HCT116 (cell line): Measurements from ENCODE around the gene APAF1. TPM values are rescaled to one million over a fixed set of nuclear protein-coding genes. Genes with fewer than 3 reads are reported as not detected.

Source experiments
- ATAC-seq: fragments of 200-7000 bp; cut with Tn5 transposase; 2 replicates; pipeline ENCODE4 v1.9.1; 2020; ENCODE audit warnings: mild to moderate bottlenecking, moderate library complexity
- BruUV-seq: library from RNA; stranded (reverse); fragments of 400-500 nt; replicated peaks from 2 replicates; lab custom pipeline; 2021; lab: Mats Ljungman, UMichigan
- CTCF ChIA-PET: fragments of 300-600 bp; sonication (Branson Sonifier 250); formaldehyde crosslinking; loops from one replicate; lab custom pipeline; 2021; ENCODE audit warnings: antibody characterized with exemption; lab: Charles Lee
- POLR2A ChIA-PET: fragments of 300-600, 350-600 bp; sonication (Branson Sonifier 250); formaldehyde crosslinking; loops from one replicate; lab custom pipeline; 2021; ENCODE audit warnings: antibody characterized with exemption; lab: Charles Lee
- RAD21 ChIA-PET, 2 experiments: fragments of 300-600 bp; sonication (Branson Sonifier 250); formaldehyde crosslinking; loops; one replicate each; lab custom pipeline; 2023; ENCODE audit warnings: low total read pairs in 2 of 2; ENCODE audit not compliant: uncharacterized antibody in 2 of 2, unreplicated experiment in 2 of 2, low non-redundant PET in 1 of 2; lab: Charles Lee
- DNase-seq: peaks from one replicate; pipeline ENCODE4 v3.0.0-alpha.2; 2010; ENCODE audit warnings: low read depth, low spot score
- H2AFZ ChIP-seq: fragments of 200-600 bp; shearing (Covaris generic), sonication (generic); 2 replicates; pipeline ENCODE4 v1.6.1; 2017; ENCODE audit warnings: low read depth, mixed run types, mixed read lengths, antibody characterized with exemption, low read length; ENCODE audit not compliant: poor library complexity, severe bottlenecking
- H3K27ac ChIP-seq: 2 replicates; pipeline ENCODE4 v1.5.1; 2012; ENCODE audit warnings: low read depth, low read length
- H3K27me3 ChIP-seq: fragments of 200-600 bp; sonication (generic); 2 replicates; pipeline ENCODE4 v1.6.1; 2016; ENCODE audit warnings: mixed run types, low read length, mixed read lengths; ENCODE audit not compliant: insufficient read depth
- H3K36me3 ChIP-seq, 2 experiments: fragments of 200-500 bp in 1 of 2; fragments of 200-600 bp in 1 of 2; sonication (Bioruptor generic) in 1 of 2; sonication (generic) in 1 of 2; 2 replicates each; pipeline versions ENCODE4 v1.5.1 to v1.6.1; 2014 to 2016; ENCODE audit warnings: low read length in 2 of 2, inconsistent platforms in 1 of 2, mixed read lengths in 1 of 2, mixed run types in 1 of 2; ENCODE audit not compliant: insufficient read depth in 2 of 2, control insufficient read depth in 1 of 2
- H3K4me1 ChIP-seq, 2 experiments: fragments of 200-600 bp in 1 of 2; sonication (generic) in 1 of 2; 2 replicates each; pipeline versions ENCODE4 v1.5.1 to v1.6.1; 2012 to 2017; ENCODE audit warnings: low read length in 2 of 2, inconsistent platforms in 1 of 2, mild to moderate bottlenecking in 1 of 2, mixed read lengths in 1 of 2, mixed run types in 1 of 2, moderate library complexity in 1 of 2; ENCODE audit not compliant: insufficient read depth in 2 of 2, control insufficient read depth in 1 of 2
- H3K4me2 ChIP-seq: fragments of 200-600 bp; sonication (generic); 2 replicates; pipeline ENCODE4 v1.6.1; 2017; ENCODE audit warnings: mixed run types, low read length, mixed read lengths
- H3K4me3 ChIP-seq, 2 experiments: fragments of 200-600 bp in 1 of 2; sonication (generic) in 1 of 2; replicated peaks in 1 of 2; 2 replicates each; pipeline ENCODE4 v1.5.1; 2011 to 2016; ENCODE audit warnings: low read length in 2 of 2, control low read depth in 1 of 2, low read depth in 1 of 2, mild to moderate bottlenecking in 1 of 2, mixed read lengths in 1 of 2, mixed run types in 1 of 2
- H3K79me2 ChIP-seq: fragments of 200-600 bp; sonication (generic); 2 replicates; pipeline ENCODE4 v1.6.1; 2017; ENCODE audit warnings: mild to moderate bottlenecking, mixed run types, low read length, moderate library complexity, mixed read lengths; ENCODE audit not compliant: insufficient read depth
- H3K9ac ChIP-seq: fragments of 200-600 bp; sonication (generic); 2 replicates; pipeline ENCODE4 v1.6.1; 2016; ENCODE audit warnings: low read length, mixed read lengths
- H3K9me2 ChIP-seq: fragments of 200-600 bp; sonication (generic), shearing (Covaris generic); 2 replicates; pipeline ENCODE4 v1.6.1; 2017; ENCODE audit warnings: mixed run types, mild to moderate bottlenecking, moderate library complexity; ENCODE audit not compliant: insufficient read depth
- H3K9me3 ChIP-seq, 2 experiments: fragments of 200-500 bp in 1 of 2; fragments of 200-600 bp in 1 of 2; sonication (Bioruptor generic) in 1 of 2; sonication (generic) in 1 of 2; 2 replicates each; pipeline ENCODE4 v1.6.1; 2014 to 2017; ENCODE audit warnings: low read length in 2 of 2, mixed read lengths in 2 of 2, inconsistent platforms in 1 of 2, low read depth in 1 of 2, mild to moderate bottlenecking in 1 of 2, mixed run types in 1 of 2, moderate library complexity in 1 of 2; ENCODE audit not compliant: control insufficient read depth in 1 of 2, insufficient read depth in 1 of 2
- H4K20me1 ChIP-seq: fragments of 200-600 bp; sonication (generic), shearing (Covaris generic); 2 replicates; pipeline ENCODE4 v1.6.1; 2017; ENCODE audit warnings: mixed run types, mild to moderate bottlenecking, moderate library complexity; ENCODE audit not compliant: insufficient read depth
- CEBPB ChIP-seq: IDR thresholded peaks from 2 replicates; pipeline ENCODE4 v1.6.1; 2012; ENCODE audit warnings: low read depth
- ELF1 ChIP-seq: IDR thresholded peaks from 2 replicates; pipeline ENCODE4 v1.6.1; 2012; ENCODE audit warnings: low read depth, borderline replicate concordance
- JUND ChIP-seq: IDR thresholded peaks from 2 replicates; pipeline ENCODE4 v1.6.1; 2012
- POLR2AphosphoS5 ChIP-seq: IDR thresholded peaks from 2 replicates; pipeline ENCODE4 v1.6.1; 2011; ENCODE audit warnings: mild to moderate bottlenecking, low read depth, low read length, moderate library complexity
- SP1 ChIP-seq: IDR thresholded peaks from 2 replicates; pipeline ENCODE4 v1.6.1; 2012; ENCODE audit warnings: low read depth
- SRF ChIP-seq: IDR thresholded peaks from 2 replicates; pipeline ENCODE4 v1.6.1; 2012; ENCODE audit warnings: low read depth
- YY1 ChIP-seq: IDR thresholded peaks from 2 replicates; pipeline ENCODE4 v1.6.1; 2011; ENCODE audit warnings: low read length, low read depth, moderate library complexity, mild to moderate bottlenecking; ENCODE audit not compliant: insufficient replicate concordance; ENCODE audit errors: extremely low read depth
- ZFX ChIP-seq: fragments of 450-650 bp; IDR thresholded peaks from 2 replicates; pipeline ENCODE4 v1.6.1; 2017
- ZNF274 ChIP-seq: fragments of 200-500 bp; sonication (Bioruptor generic); IDR thresholded peaks from 2 replicates; pipeline ENCODE4 v1.6.1; 2014; ENCODE audit warnings: mild to moderate bottlenecking, low read depth, low read length, inconsistent platforms
- intact Hi-C: fragments of 100-400 bp; cut with micrococcal nuclease; formaldehyde crosslinking; loops from 2 replicates; pipeline ENCODE4 v1.10.0; 2022
- total RNA-seq: library from RNA; stranded (reverse); gene quantifications from one replicate; pipeline ENCODE4 v1.2.1, GENCODE V29; 2021; ENCODE audit not compliant: unreplicated experiment
- TF ChIP-seq, protein P1 (sequence below), 3 experiments: fragments of 200-600 bp in 1 of 3; sonication (generic) in 1 of 3; IDR thresholded peaks in 2 of 3; conservative IDR thresholded peaks in 1 of 3; 2 replicates each; pipeline ENCODE4 v1.5.1; 2012 to 2017; ENCODE audit warnings: low read depth in 2 of 3, low read length in 2 of 3, antibody characterized with exemption in 1 of 3, borderline replicate concordance in 1 of 3, control low read depth in 1 of 3, mild to moderate bottlenecking in 1 of 3, mixed read lengths in 1 of 3, mixed run types in 1 of 3, moderate library complexity in 1 of 3; ENCODE audit not compliant: insufficient read depth in 1 of 3

APAF1 gene
- total RNA-seq, 1 experiment from 2014 or later = 13.9 TPM

- DNase-seq (no peak), ATAC-seq (peak; percentile 27; the same call in 1 of the 2 replicates)
- intact Hi-C loops = no loop called here
- Histone ChIP-seq H3K9me3 (no peaks in the 10 kb centered on the region), H3K4me3 (no peak overlapping the region), H2AFZ (no peak overlapping the region), H3K27me3 (no peaks in the 10 kb centered on the region), H3K79me2 (no peaks in the 10 kb centered on the region), H3K9ac (no peak overlapping the region), H3K36me3 (no peaks in the 10 kb centered on the region), H3K9me2 (no peaks in the 10 kb centered on the region; the same call in 1 of the 2 replicates), H3K27ac (no peak overlapping the region), H4K20me1 (no peaks in the 10 kb centered on the region), H3K4me2 (no peak overlapping the region), H3K4me1 (no peaks in the 10 kb centered on the region)
- ChIA-PET RAD21 (no interaction called here), CTCF (no interaction called here), POLR2A (no interaction called here)
- TF ChIP-seq ELF1 = no peak
- TF ChIP-seq JUND = no peak
- TF ChIP-seq, protein P1, sequence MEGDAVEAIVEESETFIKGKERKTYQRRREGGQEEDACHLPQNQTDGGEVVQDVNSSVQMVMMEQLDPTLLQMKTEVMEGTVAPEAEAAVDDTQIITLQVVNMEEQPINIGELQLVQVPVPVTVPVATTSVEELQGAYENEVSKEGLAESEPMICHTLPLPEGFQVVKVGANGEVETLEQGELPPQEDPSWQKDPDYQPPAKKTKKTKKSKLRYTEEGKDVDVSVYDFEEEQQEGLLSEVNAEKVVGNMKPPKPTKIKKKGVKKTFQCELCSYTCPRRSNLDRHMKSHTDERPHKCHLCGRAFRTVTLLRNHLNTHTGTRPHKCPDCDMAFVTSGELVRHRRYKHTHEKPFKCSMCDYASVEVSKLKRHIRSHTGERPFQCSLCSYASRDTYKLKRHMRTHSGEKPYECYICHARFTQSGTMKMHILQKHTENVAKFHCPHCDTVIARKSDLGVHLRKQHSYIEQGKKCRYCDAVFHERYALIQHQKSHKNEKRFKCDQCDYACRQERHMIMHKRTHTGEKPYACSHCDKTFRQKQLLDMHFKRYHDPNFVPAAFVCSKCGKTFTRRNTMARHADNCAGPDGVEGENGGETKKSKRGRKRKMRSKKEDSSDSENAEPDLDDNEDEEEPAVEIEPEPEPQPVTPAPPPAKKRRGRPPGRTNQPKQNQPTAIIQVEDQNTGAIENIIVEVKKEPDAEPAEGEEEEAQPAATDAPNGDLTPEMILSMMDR (IDR thresholded peaks at IDR 0.05 in 2 of 3, conservative IDR thresholded peaks at IDR 0.05 in 1 of 3; ENCODE audit: borderline replicate concordance in 1 of 3, insufficient read depth in 1 of 3, low read depth in 2 of 3, low read length in 2 of 3) = no peak
- TF ChIP-seq ZFX = no peak
- TF ChIP-seq SRF = no peak
- no peak for TF ChIP-seq ZNF274
- no peak for TF ChIP-seq YY1
- no peak for TF ChIP-seq SP1
- TF ChIP-seq POLR2AphosphoS5 = no peak
- no peak for TF ChIP-seq CEBPB
- BruUV-seq = no TSS peak
Observed at GRCh38 chr12:98612696-98613334, 32.3 kb upstream of the APAF1 start.
